GM18909 (cell line): ENCODE results near the gene FLOT1.

Experiments used
- ATAC-seq: cut with Tn5 transposase; IDR thresholded peaks from one replicate; pipeline ENCODE4 v1.9.1; 2021; ENCODE audit warnings: mild to moderate bottlenecking; ENCODE audit not compliant: unreplicated experiment, poor library complexity

Gene FLOT1

GRCh38 chr6:30747902-30748769 is 5.6 kb upstream of the FLOT1 start:
- ATAC-seq, result no peak

GRCh38 chr6:30747300-30747687 is 4.8 kb upstream of the FLOT1 start:
- no peak for ATAC-seq

GRCh38 chr6:30744054-30744805 is 1.7 kb upstream of the FLOT1 start, which contains the start of gene IER3:
Gene IER3 (minus strand): TSS chr6:30744547. CDS start chr6:30744518, 29 bp downstream.
- peak; percentile 26 for ATAC-seq

GRCh38 chr6:30743099-30744053 is 889 bp upstream of the FLOT1 start:
- ATAC-seq, result no peak

- no peak for ATAC-seq
Measured at GRCh38 chr6:30741789-30742315, 635 bp downstream of the FLOT1 start.

- no peak for ATAC-seq
Measured at GRCh38 chr6:30741063-30741779, 1.3 kb downstream of the FLOT1 start.

- no peak for ATAC-seq
Measured at GRCh38 chr6:30740540-30740870, 2.0 kb downstream of the FLOT1 start.

GRCh38 chr6:30738532-30738931 is 4.0 kb downstream of the FLOT1 start:
- no peak for ATAC-seq

- ATAC-seq, result peak; percentile 38
Measured at GRCh38 chr6:30735668-30736314, 6.7 kb downstream of the FLOT1 start.

GRCh38 chr6:30732237-30732943 is 10.1 kb downstream of the FLOT1 start:
- no peak for ATAC-seq

GRCh38 chr6:30730601-30731435 is 11.7 kb downstream of the FLOT1 start:
- ATAC-seq, result peak; percentile 76

GRCh38 chr6:30727920-30728553 is 14.4 kb downstream of the FLOT1 start:
- ATAC-seq, result no peak

- no peak for ATAC-seq
Measured at GRCh38 chr6:30726506-30727413, 15.7 kb downstream of the FLOT1 start.

- ATAC-seq, result no peak
Measured at GRCh38 chr6:30725713-30726505, 16.6 kb downstream of the FLOT1 start.

GRCh38 chr6:30724906-30725667 is 17.4 kb downstream of the FLOT1 start:
- no peak for ATAC-seq
